Stimulated activated CD8-positive, alpha-beta memory T cell treated with anti-CD3 and anti-CD28 coated beads, Interleukin-4, amount 100 ng/mL, for 4 hours (primary cell): Measurements from ENCODE around the gene PBX1.

ENCODE experiments used
- DNase-seq, 2 donors: peaks; one replicate each; pipeline ENCODE4 v3.0.0-alpha.2; 2020; ENCODE audit warnings: low read depth in 2 of 2, low spot score in 1 of 2

Gene PBX1

DNA sequence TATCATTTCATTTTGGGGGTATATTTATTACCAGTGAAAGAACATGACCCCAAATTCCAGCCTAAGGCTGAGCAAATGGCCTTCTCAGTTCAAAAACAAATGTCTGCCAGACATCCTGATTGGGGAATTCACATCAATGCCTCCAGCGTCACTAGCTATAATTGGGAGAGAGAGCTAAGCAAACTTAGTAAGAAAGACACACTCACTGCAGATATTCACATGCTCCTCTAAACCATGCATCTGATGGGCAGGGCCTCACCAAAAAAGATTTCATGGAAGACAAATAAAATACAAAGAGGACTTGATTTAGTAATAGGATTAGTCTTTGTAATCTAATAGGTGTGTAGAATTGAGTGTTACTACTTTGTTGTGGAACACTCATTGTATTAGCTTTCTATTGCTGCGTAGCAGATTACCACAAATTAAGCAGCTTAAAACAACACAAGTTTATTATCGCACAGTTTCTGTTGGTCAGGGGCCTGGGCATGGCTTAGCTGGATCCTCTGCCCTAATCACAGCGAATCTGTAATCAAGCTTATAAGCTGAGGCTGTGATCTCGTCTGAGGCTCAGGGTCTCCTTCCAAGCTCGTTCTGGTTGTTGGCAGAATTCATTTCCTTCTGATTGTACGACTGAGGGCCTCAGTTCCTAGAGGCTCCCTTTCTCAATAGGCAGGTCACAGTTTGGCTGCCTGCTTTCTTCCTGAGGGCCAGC lies 243.0 kb downstream of the PBX1 start:
- no peak for DNase-seq

DNA sequence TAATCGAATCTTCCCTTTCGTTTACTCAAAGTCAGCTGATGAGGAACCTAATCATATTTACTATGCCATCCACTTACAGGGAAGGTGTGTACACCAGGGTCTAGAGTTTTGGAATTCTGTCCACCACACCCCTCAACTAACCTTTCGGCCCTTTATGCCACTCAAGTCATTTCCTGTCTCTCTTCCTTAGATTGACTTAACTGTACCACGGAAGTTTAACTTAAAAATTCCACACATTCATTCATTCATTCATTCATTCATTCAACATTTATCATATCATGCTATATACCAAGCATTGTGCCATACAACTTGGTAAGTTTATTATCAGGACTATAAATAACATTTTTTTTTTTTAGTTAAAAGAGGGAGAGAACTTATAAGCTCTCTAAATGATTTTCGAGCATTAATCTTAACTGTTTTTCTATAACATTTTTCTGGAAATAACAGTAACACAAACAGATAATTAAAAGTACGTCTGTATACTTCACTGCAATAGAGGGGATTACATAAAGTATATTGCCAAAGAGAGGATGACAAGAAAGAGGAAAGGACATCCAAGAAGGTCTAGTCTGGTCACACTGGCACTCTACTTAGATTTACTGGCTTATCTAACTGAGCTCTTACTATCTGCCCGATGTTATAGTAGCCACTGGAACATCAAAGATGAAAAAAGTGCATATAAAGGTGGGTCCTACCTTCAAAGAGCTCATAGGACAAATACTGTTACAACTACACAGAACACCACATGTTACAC lies 243.7 kb downstream of the PBX1 start:
- no peak for DNase-seq

DNA sequence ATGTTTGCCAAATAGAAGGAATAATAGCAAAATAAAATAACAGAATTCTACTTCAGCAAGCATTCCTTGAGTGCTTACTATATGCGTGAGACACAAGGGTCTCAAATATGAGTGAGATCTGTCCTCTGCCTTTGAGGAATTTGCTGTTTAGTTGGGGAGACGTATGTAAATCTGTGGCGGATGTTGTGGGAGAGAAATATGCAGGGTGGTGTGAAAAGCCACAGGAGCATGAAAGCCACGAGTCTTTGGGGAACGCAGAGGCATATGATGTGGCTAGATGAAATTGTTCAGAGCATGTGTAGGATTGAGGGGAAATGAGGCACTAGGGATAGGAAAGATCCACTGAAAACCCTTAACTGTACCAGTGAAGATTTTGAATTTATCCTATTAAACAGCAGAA lies 244.4 kb downstream of the PBX1 start:
- no peak for DNase-seq

DNA sequence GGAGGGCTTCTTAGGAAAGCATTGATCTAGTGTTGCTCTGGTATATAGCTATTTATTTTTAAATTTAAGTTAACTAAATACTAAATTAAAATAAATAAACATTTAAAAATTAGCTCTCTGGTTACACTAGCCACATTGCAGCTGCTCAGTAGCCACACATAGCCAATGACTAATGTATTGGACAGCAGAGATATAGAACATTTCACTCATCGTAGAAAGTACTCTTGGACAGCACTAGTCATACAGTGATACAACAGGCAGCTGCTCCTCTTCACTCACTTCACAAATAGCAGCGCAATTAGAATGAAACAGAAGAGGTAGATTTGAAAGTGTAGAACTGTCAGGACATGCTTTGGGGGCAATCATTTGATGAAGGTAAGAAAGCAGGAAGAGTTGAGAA lies 245.4 kb downstream of the PBX1 start:
- DNase-seq: no peak

DNA sequence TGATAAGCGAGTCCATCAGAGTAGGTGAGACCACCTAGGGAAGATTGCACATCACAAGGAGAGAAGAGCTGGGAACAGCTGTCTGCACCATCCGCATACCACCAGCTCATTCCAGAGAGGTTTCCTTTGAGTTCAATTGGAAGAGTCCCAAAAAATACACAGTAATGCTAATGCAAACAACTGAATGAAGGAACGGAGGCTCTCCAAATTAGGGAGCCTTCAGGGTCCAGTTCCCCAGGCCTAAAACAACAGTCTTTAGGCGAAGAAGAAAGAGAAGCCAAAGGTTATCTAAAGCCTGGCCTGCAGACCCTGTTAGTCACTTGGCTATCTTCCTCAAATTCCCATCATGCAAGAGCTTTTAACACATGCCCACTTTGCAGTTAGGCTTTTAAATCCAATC lies 246.4 kb downstream of the PBX1 start:
- DNase-seq: no peak

DNA sequence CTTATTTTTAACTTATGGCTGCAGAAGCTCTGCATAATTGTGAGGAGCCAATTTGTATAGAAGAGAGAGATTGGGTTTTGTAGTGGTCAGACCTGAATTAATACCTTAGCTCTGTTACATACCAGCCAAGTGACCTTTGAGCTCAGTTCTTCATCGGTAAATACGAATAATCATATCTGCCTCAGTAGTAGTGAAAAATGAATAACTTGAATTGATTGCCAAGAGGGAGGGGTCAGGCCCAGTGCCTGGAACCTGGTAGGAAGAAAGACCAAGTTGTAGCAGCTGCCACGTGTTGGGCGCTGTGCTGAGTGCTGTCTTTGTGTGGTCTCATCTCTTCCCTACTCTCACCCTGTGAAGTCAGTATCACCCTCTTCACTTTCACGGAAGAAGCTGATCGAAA lies 247.5 kb downstream of the PBX1 start:
- DNase-seq: no peak

DNA sequence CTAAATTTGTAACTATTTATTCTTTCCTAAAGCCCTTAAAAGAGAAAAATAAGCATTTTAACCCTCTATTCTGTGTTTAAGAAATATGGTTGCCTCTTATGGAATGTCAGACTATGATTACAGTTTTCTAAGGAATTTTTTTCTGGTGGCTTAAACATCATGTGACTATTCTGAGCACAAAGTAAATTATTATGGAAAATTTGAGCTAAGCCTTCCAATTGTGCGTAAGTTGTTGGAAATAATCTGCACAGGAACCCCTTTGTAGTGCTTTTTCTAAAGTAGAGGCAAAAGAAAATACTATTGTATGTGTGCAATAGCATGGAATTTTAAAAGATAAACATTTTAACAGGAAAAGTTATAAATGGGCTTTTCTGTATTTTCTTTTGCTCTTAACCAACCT lies 254.8 kb downstream of the PBX1 start:
- no peak for DNase-seq

DNA sequence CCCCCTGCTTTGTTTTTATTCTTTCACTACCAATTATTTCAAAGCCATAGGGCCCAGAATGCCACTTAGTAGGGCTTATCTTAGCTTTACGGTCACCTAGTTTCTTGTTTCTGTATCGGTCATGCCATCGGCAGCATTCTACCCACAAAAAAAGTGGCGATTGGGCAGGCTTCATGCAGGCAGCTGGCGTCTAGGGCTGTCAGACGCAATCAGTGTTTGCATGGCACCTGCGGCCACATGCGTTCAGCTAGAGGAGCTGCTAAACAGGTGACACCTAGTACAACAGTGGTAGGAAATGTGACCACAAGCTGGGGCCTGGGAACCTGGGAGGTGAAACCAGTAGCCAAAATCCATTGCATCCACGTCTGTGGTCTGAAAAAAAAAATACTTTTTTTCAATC lies 262.7 kb downstream of the PBX1 start:
- DNase-seq: no peak

DNA sequence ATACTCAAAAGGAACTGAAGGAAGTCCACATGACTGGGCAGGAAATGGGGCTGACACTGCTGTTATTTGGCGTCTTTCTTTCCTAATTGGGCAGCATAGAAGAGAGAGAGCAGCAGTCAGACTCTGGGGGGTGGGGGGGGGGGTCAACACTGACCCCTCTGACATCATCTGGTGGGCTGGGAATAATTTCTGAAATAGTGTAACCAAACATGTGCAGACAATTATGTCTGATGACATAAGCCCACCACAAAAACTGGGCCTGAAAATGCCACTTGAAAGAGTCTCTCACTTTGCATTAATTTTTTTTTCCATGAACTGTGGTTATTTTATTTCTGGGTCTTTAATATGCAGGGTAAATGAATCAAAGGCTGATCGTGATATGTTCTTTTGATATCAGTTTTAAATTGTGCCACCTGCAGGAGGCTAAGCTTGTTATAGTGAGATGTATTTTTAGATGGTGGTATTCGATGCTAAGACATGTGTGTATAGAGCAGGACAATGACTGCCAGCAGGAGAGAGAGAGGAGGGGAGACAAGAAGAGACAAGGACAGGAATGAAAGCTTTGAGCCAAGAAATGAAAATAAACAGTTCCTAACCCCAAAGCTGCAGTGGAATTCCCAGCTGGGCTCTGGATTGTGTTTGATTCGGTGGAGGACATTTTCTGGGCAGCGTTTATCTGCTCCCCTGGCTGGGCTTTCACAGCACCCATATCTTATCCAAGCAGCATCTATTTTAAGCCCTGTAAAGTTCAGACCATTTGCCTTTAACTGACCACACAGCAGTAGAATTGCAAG lies 264.7 kb downstream of the PBX1 start:
- DNase-seq: no peak

DNA sequence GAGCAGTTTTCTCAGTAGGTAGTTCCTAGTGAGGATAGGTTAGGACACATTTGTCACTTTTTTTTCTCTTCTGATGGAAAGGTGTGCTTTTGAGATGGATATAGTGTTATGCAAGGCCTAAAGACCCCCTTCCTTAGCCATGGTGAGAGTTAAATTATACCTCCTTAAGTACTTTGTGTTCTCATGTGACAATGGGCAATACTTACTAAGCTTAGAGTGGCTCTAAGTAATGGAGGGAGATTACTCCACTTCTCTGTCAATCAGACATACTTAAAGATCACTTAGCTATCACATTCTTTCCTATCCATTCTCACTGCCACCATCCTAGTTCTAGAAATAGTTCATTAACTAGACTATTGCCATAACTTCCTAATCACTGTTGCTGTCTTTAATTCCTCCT lies 265.6 kb downstream of the PBX1 start:
- DNase-seq: no peak

DNA sequence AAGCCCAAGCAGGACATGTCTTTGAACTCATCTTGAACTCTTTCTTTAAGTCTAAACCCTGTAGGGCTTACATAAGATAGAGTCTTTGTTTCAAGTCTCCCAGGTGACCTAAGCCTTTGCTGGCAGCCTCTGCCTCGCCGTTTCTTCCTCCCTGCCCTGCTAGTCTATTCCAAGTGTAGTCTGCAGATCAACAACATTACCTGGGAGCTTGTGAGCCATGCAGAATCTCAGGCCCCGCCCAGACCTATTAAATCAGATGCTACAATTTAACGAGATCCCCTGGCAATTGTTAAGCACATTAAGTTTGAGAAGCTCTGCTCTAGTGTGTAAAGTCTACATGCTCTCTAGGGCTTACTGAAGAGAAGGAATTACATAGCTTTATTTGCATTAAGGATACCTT lies 271.6 kb downstream of the PBX1 start:
- DNase-seq: no peak

DNA sequence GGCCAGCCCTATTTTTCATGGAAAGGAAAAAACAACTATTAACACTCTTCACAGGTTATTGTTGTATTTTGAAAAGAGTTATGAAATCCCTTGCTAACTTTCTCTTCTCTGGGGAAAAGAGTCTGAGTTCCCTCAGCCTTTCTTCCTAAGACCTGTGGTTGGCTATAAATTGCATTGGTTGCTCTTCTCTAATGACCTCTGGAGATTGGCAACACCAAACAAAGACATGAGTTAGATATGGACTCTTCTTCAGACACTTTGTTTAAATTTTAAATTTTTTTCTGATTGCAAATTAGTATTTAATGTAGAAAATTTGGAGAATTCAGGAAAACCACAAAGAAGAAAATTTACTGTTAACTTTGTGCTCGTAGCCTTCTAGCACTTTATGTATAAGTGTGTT lies 275.7 kb downstream of the PBX1 start:
- no peak for DNase-seq

DNA sequence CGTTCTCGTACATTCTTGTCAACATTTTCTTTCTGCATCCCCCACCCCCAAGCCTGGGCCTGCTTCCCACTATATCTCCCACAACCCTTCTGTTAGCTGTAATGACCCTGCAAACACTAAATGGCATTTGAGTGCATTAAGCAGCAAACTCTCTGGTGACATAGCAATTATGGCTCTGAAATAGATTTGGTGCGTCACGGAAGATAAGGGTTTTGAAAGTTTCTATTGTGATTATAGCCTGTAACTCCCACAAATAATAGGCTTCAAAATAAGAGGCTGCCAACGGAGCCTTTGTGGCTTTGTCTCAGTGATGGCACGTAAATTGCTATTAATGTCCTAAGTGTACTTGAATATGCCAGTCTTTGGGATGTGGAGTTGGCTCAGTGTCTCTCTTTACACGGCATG lies 277.6 kb downstream of the PBX1 start:
- no peak for DNase-seq

DNA sequence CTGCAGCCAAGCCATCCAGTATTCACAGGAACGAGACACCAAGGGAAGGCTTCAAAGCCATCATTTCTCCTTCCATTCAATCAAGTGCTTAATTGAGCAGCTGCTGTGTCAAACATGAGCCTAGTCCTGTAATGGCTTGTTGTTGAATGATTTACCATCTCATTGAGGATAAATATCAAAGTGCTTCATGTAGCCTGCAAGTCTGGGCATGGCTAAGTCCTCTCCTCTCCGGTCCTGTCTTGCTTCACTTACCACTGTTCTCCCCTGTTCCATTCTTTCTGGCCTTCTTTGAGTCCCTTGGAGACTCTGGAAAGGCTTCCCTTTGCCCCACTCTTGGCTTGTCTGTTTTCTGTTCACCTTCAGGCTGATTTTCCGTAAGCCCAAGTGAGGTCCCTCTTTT lies 279.8 kb downstream of the PBX1 start:
- no peak for DNase-seq

DNA sequence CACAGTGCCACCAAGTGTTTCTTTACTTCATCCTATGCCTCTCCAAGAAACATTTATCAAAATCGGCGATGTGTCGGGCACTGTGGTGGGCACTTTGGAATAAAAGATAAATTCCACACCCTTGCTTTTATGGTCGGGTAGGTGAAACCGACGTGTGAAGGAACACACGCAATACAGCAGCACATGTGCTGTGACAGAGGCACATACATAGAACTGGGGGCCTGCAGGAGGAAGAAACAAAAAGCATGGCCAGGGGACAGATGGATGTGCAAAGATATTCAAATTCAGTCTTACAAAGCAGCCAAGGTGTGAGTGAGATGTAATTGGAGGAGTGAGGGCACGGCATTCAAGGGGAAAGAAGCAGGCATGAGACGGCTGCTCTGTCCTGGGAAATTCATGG lies 282.0 kb downstream of the PBX1 start:
- no peak for DNase-seq

DNA sequence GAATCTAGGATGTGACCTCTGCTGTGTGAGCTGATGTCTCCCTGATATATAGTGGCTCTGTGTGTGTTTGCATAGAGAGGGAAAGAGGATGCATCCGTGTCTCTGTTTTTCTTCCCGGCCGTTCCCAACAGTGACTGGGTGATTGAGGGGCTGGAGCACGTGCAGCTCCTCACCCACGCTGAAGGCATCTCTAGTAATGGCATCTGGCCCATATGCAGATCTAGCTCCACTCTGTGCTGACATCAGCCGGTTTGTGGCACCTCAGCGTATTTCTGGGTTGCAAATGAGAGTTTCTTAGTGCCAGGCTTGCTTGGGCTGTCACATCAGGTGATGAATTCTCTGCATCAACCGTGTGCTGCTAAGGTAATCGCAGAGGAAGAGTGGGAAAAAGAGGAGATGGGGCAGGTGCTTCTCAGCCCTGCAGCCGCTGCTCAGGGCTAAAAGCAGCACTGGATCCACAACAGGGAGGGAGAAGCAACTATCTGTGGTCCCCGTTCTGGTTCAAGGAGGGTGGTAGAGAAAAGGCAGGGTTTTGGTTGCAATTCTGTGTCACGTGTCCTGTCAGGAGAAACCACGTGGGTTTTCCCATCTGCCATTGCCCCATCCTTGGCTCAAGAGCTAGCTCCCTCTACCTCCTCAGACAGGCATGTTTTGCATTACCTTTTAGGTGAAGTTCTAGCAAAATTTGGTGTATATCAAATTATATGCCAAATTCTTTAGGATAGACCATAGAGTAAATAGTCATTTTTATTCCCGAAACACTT lies 282.9 kb downstream of the PBX1 start:
- DNase-seq: no peak

DNA sequence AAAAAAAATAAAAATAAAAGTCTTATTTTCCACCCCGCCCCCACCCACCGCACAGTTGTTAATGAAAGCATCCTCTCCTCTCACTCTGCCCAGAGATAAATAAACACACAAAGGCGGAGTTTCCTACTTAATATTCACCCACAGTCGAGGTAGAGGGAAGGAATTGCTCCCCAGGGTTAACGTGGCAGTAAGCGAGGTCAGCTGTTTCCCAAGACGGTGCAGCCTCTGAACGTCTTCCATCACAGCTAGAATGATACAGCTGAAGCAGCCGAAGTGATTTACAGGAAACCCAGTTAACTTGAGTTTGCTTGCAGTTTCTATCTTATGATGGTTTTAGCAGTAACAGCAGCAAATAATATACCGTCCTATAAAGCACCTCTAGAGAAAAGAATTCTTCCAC lies 283.9 kb downstream of the PBX1 start:
- no peak for DNase-seq

DNA sequence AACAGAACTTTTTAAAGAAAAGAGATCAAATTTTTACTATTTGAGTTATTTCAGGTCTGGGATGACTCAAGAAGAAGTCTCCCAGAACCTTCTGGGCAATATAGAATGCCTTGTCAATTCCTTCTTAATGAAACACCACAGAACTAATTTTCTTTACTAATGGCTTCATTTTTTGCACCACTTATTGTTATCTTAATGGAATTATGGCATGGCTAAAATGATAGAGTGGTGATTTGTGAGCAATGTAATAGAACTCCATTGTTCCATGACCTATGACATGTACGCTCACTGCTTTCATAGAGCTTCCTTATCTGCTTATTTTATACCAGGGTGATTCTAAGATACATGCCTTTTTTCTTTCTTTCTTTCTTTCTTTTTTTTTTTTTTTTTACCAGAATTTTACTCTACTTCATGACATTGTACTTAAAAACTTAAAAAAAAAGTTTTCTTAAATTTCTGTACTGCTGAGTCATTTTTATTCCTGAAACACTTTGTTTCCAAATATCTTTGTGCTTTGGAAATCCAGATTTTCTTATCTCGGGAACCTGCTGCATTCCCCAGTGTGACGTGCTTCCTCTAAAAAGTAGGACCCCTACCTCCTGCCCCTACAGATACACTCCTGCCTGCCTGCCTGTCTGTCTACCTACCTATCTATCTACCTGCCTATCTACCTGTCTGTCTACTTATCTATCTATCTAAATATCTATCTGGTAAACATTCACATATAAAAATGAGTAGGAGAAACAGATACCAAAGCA lies 284.9 kb downstream of the PBX1 start:
- DNase-seq: no peak

DNA sequence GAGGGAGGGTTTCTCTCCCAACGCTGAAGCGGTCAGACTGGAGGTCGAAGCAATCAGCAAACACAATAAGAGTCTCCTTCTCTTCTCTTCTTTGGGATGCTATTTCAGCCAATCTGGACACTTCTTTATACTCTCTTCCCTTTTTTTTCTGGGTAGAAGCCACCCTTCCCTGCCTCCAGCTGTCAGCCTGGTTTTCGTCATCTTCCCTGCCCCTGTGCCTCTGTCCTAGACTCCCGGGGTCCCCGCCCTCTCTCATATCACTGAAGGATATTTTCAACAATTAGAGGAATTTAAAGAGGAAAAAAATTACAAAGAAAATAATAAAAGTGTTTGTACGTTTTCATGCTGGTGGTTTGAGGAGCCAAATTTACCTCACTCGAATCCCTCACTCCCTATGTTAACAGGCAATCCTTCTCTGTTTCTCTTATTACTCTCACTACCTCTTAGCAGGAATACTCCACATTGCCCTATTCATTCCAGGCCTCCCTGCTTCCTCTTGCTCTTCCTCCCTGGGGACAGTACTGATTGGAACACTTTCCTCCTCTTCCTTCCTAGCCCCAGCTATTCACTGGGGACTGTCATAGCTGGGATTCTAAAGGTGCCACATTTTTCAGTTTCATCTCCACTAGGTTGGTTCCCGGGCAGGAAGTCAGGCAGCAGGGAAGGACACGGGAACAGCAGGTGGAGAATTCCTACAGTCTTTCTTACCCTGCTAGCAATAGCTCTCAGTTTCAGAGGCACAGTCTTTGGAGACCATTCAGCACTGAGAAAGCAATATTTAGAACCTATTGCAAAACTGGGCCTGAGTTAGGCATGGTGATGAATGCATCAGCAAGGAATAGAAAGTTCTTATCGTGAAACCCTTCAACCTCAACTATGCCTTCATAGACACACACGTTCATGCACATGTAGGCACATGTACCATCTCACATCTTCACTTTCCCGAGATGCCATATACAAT lies 288.0 kb downstream of the PBX1 start:
- DNase-seq: no peak

DNA sequence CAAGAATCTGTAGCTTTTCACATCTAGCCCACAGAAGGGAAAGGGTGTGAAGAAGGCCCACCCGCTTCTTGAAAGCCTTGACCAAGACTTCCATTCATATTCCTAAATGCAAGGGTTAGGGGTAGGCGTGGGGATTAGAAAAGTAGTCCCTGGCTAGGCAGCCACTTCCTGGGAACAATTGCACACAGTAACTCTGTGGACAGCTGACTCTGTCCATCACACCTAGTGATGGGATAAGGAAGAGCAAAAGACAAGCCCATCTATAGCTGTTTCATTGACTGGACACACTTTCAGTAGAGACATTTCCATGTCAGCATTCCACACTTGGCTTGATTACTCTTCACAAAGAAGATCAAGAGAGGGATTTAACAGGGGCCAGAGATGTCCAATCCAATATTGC lies 294.2 kb downstream of the PBX1 start:
- DNase-seq: no peak
